Stimulated activated CD8-positive, alpha-beta memory T cell treated with anti-CD3 and anti-CD28 coated beads, Interleukin-15, amount 100 ng/mL, for 24 hours (primary cell): ENCODE results near the gene ACOX3.
"Not testable (repeated sequence)": the region's sequence is repeated elsewhere in the genome, so short reads cannot be mapped to it uniquely, and the experiment has no call there.

Experiments
- DNase-seq: peaks from one replicate; pipeline ENCODE4 v3.0.0-alpha.2; 2020; ENCODE audit warnings: low read depth

Gene ACOX3

DNA sequence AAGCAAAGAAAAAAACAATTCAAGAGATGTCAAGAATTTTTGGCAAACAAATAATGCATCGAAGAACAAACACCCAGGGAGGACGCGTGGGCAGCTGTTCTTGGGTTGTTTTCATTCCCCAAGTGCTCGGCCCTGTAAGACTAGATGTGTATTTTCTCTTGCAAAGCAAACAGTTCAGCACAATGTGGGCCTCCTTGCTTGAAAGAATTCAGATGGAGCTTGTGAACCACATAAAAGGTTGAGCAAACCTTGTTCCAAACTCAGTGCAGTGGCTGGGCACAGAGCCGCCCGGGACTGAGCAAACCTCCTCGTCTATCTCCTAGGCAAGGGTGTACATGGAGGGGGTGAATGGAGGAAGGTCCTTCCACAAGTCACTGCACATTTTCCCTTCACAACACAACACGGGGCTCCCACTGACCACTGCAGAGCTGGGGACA, 88.6 kb downstream of the ACOX3 start:
- DNase-seq, result no peak

DNA sequence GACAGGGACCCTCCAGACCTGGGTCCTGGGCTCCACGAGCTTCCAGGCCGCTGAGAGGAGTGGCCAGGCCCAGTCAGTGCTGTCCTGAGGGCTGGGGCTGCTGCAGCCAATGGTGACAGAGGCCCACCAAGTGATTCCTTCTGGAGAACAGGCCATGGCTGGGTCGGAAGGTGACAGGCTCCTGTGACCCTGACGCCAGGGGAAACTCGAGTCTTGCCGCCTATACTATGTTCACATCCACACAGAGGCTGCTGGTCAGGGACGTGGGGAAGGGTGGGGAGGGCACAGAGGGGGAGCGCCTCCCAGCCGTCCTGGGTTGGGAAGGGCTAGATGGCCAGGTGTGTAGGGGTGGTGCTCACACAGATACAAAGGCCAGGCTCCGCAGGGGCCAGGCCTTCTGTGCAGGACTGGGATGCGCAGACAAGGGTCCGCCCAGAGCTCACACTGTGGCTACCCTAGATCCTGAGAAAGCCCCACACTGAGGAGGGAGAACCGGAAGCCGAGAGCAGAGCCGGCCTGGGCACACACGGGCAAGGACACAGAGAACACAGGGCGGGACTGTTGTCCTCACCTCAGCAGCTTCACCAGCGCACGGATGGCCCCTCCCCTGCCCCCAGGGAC, 89.6 kb downstream of the ACOX3 start:
- no peak for DNase-seq

DNA sequence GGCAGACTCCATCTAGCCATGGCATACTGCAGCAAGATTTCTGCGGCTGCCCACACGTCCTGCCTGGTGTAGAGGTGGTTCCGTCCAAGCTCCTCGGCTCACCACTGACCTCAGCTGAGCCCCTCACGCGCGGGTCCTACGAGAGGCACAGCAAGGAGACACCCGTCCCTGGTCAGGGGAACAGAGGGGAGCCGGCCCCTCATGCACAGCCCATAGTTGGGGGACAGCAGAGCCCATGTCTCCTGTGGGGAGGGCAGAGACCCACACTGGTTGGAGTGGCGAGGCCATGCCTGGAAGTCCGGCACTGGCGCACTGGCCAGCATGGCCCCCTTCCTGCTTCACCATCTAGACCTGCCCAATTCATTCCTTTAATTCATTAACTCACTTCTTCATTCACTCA, 90.2 kb downstream of the ACOX3 start:
- DNase-seq, result no peak

DNA sequence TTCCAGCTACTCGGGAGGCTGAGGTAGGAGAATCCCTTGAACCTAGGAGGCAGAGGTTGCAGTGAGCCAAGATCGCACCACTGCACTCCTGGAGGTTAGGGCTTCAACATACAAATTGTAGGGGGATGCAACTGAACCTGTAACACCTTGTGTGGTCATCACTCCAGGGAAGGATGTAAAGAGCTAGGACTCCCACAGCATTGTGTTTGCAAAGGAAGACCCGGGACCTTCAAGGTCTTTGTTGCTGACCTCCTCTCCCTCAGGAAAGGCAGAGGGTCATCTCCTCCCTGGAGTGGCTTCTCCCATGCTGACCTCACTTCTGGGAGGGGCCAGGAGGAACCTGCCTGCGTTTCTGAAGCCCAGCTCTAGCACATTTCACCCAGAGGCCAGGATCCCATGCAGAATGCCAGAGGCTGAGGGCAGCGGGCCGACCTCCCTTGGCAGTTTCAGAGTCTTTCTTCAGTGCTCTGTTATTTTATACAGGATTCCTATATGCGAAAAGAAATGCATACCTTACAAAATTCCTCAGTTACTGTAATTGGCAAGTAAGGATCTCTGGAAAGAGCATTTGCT, 90.8 kb downstream of the ACOX3 start:
- no peak for DNase-seq

DNA sequence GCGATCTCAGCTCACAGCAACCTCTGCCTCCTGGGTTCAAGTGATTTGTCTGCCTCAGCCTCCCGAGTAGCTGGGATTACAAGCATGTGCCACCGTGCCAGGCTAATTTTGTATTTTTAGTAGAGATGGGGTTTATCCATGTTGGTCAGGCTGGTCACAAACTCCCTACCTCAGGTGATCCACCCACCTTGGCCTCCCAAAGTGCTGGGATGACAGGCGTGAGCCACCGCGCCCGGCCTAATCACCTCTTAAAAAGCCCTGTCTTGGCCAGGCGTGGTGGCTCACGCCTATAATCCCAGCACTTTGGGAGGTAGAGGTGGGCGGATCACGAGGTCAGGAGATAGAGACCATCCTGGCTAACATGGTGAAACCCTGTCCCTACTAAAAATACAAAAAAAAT, 91.3 kb downstream of the ACOX3 start:
- not testable (repeated sequence) for DNase-seq

DNA sequence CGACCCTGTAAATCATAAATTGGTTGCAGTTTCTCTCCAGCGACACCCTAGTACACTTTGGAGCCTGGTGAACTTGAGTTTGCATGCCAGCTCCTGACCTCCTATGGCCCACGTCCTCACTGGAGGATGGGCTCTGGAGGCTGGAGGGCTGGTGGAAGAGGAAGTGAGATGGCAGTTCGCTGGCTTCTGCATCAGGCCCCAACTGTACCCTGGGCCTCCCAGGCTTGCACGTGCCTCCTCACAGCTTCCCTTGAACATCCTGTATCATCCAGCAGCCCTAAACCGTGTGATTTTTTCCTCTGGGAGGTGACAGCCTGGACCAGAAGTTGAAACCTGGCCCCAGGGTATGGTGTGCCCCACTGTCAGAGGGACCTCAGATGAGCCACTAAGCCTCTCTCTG, 92.5 kb downstream of the ACOX3 start:
- no peak for DNase-seq

DNA sequence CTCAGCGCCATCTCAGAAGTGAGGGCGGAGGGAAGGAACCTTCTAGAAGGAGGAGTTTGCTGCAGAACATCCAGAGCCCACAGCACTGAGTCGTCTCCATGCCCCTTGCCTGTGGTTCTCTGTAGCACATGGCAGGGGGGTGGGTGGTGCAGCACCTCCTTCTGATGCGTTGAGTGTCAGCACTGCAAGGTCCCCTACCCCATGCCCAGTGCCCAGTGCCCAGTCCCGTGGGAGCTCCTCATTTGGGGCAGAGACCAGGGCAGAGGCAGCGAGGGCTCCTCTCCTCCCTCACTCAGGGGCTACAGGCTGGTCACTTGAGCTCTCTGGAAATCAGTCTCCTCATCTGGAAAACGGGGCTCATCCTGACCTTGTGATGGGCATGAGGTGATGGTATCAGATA, 92.9 kb downstream of the ACOX3 start:
- no peak for DNase-seq

DNA sequence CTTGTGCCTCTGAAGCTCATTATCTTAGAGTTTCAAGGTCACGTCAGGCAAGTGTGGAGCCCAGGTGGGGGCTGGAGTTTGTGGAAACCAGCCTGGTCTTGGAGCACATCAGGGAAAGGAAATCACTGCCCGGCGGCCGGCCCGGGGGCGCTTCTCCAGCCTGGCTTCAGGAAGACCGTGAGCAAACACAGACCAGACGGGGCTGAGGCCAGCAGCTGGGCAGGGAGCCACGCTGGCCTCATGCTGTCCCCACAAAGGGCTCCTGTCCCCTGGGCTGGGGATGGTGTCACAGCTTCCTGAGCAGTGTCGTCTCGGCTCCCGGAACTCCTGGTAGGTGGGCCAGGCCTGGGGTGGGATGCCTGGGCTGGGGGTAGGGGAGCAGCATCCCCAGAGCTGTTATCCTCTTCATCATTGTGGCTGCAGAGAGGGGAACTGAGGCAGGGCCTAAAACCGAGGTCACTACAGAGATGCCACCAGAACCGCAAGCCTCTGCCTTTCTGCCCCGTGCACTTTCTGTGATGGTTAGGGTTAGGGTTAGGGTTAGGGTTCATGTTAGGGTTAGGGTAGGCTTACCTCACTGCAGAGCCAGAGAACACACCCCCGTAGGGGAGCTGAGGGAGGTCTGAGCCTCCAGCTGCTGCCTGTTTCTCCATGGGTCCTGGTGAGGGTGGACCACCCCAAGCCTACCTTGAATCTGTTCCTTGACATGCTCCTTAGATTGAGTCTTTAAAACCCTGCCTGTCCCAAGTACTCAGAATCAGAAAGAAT, 93.5 kb downstream of the ACOX3 start:
- DNase-seq, result no peak

DNA sequence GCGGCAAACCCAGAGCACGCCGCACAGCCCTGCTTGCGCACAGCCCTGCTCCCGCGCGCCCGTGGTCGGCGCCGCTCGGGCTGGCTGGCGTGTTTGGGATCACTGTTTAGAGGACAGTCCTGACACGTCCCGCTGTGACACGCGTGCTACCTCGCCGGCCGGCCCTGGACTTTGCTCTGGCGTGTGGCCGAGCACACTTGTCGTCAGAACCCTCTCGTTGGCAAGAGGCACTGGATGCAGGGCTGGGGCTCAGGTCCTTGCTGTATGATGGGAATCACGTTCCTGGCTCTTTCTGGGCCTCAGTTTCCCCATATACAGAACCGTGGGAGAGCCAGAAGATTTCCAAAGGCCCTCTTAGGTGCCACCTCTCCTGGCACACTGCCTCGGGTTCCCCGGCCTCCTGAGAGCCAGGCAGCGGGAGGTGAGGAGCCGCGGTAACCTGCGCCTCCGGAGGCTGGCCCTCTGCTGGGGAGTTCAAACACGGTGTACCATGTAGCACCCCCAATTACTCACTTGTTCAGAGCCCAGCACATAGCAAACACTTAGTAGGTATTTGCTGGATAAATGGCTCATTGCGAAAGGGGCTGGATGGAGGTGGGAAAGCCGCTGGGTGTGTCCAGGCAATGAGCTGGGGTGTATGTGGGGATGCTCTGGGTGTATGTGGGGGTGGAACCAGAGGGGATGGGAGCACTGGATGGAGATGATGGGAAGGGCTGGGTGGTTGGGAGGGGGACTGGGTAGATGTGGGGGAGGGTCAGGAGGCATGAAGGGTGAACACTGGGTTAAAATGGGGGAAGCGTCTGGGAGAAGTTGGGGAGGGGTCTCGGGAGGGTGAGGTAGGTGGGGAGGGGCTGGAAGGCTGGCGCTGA, 94.3 kb downstream of the ACOX3 start:
- no peak for DNase-seq

DNA sequence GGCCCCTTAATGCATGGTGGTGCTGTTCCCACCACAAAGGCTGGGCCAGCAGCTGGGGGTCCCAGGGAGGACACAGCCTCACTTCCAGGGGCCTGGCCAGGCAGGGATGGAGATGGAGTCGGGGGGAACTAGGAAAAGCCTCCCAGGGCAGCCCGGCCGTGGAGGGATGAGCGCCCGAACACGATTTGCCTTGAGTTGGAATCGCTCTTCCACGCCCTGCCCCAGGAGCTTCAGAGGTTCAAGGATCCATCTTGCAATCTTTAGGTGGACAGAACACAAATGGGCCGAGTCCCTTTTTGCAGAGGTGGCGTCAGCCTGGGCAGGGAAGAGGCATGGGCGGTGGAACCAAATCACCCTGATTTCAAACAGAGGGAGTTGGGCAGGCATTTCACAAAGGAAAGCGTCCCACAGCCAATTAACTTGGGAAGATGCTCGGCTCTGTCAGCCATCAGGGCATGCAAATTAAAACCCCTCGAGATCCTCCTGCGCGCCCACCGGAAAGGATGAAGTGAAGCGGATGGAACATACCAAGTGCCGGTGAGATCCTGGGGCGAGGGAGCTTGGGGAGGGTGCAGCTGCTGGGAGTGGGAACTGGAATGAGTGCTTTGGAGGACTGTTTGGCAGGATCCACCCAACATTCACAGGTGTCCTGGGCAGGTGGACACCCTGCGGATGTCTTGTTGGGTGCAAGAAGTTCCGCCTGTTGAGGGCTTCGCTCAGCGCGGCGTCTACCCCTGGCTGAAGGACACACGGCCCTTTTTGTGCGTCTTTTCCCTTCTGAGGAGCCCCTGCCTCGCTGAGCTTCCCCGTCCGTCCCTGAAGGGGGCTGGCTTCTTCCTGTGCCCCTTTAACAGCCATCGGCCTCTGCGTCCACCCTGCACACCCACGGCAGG, 95.2 kb downstream of the ACOX3 start:
- no peak for DNase-seq

DNA sequence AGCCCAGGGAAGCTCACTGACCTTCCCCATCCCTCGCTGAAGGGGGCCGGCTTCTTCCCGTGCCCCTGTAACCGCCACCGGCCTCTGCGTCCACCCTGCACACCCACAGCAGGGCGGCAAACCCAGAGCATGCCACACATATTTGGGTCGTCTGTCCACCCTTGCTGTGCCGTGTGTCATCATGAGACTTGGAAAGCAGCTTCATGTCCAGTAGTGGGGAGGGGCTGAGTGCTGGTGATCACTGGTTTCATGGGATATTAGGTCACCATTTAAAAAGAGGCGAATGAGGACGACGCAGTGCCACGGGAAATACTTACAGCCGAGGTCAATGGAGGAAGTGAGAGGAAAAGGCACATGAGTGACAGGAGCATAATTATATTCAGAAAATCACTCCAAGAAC, 96.1 kb downstream of the ACOX3 start:
- DNase-seq, result no peak

DNA sequence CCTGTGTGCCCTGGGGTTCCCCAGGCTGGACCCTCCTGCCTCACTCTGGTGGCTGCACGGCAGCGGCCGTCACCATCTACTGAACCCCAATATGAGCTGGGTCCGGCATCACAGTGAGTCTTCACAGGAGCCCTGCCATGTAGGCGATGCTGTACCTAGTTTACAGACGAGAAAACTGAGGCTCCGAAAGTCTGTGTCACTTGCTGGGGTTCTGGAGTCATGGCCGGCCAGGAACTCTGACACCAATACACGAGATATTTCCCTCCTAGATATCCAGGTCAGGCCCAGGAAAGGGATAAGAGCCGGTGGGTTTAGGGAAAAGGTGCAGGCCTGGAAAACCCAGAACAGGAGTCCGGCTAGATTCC, 96.6 kb downstream of the ACOX3 start:
- no peak for DNase-seq

DNA sequence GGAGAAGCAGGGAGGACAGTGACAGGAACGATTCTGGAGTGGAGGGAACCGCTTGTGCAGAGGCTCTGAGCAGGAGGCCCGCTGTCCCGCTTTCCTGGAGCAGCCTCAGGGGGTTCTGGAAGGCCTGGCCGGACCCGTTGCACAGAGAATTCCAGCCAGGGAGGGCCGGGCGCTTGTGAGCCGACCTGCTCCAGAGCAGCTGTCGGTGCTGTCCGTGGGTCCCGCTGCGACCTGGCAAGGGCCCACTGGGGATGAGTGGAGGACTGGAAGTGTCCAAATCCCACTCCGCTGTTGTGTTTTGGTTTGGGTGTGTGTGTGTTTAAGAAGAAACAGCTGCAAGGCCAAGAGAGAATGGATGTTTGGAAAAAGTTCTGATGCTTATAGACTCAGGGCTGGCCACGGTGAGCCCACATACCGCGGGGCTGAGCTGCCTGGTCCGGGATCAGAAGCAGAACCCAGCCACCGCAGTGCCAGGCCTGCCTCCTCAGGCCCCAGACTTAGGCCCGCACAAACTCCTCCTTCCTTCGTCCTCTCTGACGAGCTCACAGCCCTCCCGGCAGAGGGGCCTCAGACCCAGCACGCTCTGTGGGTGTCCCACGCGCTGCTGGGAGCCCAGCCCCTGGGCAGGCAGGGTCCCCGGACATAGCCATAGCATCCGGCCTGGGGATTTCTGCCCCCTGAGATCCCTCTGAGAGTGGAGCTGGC, 97.1 kb downstream of the ACOX3 start:
- no peak for DNase-seq

DNA sequence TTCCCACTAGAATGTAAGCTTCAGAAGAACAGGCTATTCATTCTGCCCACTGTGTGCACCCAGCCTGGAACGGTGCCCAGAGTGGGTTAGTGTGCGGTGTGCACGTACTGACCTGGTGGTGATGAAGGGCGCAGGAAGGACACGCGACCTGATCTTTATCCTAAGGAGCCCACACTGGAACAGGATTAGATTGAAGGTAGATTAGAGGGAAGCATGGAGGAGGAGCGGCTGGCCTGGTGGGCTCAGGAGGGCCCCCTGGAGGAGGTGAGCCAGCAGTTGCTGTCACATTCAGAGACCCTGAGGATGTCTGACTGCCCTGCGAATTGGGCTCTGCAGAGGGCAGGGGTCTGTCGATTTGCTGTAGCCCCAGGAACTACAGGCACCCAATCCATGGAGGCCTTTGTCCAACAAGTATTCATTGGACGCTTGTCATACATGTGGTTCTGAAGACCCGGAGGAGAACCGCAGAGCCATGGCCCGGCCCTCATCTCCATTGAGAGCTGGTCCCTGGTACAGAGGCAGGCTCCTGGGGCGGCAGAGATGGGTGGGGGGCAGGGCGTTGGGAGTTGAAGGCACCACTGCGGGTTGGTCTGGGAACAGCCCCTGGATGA, 97.8 kb downstream of the ACOX3 start:
- no peak for DNase-seq

DNA sequence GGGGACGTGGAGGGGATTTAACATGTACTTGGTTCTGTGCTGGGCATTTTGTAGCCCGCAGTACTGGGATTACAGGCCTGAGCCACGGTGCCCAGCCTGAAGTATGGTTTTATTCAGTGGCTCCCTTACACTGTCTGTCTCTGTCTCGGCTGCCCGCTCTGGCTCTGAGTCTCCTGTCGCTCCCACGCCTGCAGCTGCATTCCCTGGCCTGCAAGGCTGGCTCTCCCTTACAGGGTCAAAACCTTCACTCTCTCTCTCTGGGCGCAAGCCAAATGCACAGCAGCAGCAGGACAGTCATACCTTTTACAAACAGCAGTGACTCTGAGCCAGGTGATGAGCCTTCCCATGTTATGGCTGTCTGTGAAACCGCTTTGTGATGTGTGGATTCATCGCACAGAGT, 98.8 kb downstream of the ACOX3 start:
- no peak for DNase-seq

DNA sequence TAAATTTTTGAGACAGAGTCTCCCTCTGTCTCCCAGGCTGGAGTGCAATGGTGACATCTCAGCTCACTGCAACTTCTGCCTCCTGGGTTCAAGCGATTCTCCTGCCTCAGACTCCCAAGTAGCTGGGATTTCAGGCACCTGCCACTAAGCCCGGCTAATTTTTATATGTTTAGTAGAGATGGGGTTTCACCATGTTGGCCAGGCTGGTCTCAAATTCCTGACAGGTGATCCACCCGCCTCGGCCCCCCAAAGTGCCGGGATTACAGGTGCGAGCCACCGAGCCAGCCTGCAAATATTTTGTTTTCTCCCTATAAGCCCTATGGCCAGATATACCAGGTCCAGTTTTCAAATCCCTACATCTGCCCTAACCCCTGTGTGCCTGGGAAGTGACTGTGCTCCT, 99.2 kb downstream of the ACOX3 start:
- not testable (repeated sequence) for DNase-seq

DNA sequence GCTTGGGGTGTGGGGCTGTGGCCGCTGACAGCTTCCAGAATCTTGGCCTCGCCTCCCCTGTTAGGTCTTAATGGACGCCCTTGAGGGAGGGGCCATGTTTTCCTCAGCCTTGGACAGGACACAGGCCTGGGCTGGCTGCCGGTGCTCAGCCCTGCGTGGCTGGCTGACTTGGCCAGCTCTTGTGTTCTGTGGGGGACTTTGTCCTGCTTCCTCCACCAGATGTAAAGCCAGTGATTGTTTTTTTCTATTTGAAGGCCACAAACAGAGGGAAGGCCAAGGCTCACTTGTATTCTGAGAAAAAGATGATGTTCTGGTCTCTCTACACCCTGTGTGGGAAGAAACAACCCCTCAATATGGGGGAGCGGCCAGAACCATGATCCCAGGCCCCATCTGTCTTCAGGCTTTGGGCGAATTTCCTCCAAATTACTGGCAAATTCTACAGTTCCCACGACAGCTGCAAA, 99.7 kb downstream of the ACOX3 start:
- no peak for DNase-seq

DNA sequence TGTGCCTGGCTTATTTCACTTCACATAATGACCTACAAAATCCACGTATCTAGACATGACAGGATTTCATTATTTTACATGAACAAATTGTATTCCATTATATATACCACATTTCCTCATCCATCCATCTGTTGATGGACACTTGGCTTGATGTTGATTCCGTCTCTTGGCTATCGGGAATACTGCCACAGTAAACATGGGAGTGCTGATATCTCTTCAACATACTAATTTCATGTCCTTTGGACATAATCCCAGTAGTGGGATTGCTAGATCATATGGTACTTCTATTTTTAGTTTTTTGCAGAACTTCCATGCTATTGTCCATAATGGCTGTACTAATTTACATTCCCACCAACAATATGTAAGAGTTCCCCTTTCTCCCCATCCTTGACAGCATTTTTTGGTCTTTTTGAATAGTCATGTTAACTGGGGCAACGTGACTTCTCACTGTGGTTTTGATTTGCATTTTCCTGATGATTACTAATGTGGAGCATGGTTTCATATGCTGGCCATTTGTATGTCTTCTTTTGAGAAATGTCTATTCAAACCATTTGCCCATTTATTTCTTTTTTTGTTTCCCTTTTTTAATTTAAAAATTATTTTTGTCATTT, 102.1 kb downstream of the ACOX3 start:
- no peak for DNase-seq

DNA sequence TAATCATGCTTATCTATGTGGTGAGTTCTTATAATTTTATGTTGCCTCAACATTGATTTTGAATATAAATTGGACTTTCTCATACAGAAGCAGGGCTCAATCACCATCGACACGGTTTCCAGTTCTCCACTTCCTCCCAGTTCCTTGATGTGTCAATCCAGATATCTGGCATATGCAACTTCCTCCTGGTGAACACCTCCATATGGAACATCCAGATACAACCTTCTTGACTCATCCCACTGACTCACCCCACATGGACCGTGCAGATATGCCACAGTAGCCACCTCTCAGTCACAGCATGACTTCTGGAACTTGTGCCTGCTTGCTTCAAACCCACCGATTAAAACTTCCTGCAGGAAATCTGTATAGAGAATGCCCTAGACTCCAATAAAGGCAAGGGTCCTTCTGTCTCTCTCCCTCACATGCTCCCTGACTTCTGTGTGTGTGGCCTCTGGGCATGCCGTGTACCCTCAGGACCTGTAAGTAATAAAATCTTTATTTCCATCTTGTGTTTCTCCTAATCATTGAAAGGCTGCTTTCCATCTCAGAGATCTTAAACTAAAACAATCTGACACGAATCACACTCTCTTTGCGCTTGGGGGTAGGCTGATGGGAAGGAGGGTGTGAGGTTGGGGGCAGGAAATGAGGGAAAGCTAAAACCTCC, 104.0 kb downstream of the ACOX3 start:
- DNase-seq, result no peak
